T-helper 22 cell (primary cell): ENCODE results near the gene NKD1.

Experiments
- DNase-seq: peaks from one replicate; pipeline ENCODE4 v3.0.0-alpha.2; 2020; ENCODE audit warnings: low read depth

Gene NKD1

DNA sequence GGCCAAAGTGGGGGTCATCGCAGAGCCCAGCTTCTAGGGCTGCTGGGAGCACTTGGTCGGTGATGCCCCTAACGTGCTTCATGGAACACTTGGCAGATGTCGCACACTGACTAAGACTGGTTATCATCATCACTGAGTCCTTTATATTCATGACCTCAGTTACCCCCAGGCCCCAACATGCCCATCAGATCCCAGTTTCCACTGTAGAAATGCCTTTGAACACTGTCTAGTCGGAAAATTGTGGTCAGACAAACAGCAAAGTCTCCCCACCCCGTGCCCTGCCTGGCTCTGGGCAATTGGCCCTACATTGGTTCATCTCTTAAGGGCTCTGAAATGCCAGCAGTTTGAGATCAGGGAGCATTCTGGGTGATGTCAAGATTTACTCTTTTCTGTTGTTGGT is 51.3 kb downstream of the NKD1 start:
- no peak for DNase-seq

DNA sequence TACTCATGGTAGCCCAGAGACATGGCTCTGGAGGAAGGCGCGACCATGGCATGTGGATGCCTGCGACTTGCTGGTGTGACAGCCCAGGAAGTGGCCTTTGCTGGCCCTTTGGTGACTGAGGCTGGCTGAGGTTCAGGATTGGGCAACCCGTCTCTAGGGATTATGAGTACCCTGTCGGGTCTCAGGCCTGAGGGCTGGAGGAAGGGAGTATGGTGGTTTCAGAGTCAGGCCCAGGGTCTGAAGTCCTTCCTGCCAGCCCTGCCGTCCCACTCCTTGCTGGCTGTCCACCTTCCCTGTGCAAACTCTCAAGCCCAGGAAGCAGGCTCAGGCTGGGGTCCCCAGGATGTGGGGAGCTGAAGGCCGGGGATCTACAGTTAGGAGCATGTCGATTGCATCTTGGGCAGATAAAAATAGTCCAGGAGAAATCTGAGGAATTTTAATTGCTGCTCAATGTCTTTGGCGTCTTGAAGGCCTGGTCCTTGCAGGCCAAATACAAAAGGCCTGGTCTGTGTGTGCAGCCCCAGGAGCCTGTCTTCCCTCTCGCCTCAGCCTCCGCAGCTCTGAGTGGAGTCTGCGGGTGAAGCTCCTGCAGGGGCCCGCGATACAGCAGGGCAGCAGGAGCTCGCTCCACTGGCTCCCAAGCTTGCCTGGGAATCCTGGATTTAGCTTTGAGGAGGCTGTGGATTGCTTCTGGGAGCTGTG is 52.5 kb downstream of the NKD1 start:
- DNase-seq: no peak

DNA sequence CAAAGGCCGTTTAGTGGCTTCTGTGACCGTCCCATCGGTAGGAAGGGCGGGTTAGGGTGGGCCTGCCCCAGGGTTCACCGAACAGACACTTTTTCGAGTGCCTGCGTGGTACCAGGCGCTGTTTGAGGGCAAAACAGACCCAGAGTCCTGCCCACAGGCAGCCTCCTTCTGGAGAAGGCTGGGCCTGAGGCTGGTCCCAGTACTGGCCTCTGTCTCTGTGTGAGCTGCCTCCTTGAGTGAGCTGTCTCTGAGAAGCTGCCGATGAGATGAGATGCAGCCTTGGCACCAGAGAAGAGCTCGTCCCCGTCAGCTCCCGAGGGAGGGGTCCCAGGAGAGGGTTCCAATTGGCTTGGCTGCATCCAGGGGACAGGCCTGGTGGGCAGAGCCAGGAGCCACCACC is 53.1 kb downstream of the NKD1 start:
- DNase-seq: no peak

DNA sequence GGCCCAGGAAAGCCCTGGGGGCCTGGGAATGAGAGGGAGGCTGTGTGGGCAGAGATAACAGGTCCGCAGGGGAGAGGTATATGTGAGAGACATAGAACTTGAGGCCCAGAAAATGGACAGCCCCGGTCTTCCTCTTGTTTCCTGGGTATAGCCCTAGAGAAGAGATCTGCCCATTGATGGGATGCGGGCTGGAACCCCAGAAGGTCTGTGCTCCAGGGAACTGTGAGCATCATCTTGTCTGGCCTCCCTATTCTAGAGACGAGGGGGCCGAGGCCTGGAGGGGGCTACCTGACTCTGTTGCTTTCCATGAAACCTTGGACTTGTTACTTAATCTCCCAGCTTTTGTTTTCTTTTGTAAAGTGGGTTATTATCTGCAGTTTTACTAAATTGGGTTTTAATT is 53.9 kb downstream of the NKD1 start:
- no peak for DNase-seq

DNA sequence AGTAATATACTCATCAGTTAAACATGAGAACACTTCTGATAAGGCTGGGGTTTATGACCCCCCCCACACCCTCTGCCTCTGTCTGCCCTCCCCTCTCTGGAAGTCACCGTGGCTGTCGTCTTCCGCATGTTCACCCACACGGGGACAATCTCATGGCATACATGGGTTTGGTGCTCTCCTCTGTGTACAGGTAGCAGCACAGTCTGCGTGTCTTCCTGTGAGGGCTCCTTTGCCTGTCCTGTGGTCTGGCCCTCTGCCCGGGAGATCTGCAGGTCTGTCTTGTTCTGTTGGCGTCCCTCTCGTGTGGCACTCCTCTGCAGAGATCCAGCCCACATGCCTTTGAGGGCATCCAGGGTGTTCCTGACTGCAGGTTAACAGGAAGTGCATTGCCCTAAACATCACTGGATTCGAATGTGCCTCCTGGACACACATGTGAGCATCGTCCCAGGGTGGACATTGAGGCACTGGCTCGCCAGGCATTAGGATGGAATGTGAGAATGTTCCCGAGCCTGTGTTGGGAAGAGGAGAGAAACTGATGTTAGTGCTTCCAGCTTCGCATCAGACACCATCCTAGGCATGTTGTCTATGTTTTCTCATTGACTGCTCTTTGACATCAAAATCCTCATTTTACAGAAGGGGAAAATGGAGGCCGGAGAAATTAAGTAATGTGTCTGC is 54.5 kb downstream of the NKD1 start:
- DNase-seq: peak; percentile 43

DNA sequence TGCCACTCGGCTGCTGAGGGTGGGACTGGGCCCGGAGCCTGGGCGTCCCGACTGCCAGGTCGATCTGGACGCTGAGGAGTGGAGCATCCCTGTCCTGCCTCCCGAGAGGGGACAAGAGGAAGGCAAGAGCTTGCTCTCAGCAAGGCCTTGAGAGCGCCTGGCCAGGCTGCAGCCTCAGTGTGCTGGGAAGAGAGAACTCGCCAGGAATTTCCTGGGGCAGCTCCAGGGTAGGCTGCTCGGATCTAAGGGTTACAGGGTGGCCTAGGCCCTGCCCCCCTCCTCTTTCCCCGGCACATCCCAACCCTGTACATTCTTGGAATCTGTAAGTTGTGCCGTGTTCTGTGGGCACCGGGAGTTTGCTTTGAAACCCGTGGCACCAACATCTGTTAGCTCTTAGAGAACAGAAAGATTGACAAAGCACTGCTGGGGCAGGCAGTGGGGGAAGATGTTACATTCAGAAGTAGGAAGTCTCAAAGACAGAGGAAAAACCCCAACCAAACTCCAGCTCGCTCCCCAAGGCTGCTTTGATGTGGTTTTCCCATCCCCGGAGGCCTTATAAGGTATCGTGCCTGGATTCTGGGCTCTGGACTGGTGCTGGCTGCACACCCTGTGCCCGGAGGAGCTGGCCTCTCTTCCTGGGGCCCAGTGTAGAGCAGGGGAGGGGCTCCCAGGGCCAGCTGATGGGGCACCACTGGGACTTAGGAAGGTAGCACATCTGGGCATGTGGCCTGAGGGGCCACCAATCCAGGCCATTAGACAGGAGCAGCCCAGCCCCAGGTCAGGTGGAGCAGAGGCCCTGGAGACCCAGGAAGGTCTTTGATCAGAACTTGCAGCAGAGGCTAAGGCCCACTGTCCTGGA is 55.2 kb downstream of the NKD1 start:
- DNase-seq: no peak

DNA sequence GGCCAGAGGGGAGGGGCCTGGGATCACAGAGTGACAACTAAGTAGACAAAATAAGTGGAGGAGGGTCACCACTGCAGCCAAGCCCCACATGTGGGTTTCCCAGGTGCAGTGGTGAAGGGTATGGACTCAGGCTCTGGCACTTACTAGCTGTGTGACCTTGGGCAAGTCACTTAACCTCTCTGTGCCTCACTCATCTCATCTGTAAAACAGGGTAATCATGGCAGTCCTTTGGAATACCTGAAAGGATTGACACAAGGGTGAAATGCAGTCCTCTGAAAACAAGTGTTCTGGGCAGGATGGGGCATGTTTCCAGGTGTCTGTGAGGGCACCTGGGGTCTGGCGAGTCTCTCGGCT is 55.8 kb downstream of the NKD1 start:
- DNase-seq: no peak

DNA sequence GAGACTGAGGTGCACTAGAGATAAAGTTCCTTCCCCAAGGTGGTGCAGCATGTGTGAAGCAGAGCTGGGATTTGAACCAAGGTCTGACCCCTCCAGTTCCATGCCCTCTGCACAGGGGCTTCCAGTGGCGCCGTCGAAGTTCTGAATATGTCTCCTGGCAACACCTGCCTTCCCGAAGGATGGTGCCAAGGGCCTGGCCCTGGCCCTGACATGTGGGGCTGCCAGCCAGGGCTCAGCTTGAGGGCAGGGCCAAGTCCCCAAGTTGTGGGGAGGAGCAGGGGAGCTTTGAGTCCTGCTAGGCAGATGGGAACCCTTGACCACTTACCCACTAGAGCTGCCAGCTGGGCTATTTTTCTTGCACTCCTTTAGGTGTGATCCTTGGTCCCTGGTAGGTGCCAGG is 56.4 kb downstream of the NKD1 start:
- no peak for DNase-seq

DNA sequence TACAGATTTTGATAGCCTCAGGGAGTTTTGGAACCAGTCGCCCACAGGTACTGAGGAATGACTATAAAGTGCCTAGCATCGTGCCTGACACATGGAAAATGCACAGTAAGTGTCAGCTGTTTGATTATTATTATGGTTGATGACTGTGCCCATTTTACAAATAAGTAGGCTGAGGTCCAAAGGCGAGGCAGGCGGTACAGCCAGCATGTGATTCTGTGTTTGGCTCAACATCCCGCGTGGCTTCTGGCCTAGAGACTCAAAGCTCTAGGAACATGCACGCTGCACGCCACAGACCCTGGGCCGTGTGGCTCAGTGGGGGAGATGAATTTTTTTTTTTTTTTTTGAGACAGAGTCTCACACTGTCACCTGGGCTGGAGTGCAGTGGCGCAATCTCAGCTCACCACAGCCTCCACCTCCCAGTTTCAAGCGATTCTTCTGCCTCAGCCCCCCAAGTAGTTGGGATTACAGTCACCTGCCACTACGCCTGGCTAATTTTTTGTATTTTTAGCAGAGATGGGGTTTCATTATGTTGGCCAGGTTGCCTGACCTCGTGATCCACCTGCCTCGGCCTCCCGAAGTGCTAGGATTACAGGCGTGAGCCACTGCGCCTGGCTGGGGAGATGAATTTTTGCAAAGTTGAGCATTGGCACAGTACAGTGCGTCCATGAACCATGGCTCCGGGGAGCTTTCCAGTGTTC is 57.7 kb downstream of the NKD1 start:
- DNase-seq: no peak

DNA sequence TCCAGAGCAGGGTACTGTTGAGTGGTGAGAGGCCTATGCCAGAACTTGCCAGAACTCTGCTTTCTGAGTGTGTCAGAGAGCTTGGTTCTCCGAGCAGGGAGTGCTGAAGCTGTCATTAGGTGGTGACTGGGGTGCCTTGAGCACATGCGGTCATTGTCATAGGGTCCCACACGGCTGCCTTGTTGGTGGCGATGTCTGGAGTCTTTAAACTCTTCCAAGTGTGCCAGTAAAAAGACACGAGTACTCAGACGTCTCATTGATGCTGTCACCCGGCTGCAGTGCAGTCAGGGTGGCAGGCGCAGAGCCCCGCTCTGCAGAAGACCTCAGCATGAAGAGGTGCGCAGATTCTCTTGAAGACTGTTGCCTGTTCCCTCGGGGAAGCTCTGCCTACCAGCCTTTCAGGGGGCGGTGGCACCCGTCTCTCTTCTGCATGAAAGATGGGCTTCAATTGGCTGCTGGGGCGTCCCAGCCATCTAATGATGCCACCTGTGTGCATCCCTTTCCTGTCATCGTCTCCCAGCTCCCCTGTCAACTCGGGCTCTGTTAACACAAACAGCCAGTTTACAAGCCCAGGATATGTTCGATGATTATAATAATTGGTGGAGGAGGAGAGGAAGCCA is 58.3 kb downstream of the NKD1 start:
- no peak for DNase-seq

DNA sequence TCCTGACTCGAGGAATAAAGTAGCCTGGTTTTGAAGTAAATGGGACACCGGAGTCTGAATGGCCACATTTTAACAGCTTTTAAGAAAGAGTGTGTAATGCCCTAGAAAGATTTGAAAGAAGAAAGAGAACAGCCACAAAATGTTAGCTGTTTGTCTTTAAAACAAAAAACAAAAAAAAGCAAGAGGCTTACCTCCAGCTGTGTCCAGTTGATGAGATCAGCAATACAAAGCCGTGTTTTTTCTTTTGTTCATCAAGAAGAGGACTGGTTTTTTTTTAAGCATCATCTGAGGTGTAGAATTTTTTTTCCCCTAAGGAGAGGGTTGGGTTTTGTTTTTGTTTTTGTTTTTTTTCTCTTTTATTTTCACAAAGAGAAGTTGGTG is 58.8 kb downstream of the NKD1 start:
- no peak for DNase-seq

DNA sequence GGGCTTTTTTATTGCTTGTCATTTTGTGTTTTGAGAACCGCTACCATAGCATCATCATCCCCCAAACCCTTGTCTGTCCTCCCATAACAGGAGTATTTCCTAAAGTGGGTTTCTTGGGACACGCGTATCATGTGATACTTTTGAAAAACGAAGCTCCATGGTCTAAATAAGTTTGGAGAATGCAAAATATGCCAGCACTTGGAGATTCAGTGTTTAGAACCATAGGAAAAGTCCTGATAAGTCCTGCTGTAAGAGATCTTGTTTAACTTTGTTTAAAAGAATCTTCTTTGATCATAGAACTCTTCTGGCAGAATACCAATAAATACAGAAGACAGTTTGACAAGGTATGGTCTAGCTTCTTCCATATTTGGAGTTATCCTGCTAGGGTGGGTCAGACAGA is 59.3 kb downstream of the NKD1 start:
- DNase-seq: no peak

DNA sequence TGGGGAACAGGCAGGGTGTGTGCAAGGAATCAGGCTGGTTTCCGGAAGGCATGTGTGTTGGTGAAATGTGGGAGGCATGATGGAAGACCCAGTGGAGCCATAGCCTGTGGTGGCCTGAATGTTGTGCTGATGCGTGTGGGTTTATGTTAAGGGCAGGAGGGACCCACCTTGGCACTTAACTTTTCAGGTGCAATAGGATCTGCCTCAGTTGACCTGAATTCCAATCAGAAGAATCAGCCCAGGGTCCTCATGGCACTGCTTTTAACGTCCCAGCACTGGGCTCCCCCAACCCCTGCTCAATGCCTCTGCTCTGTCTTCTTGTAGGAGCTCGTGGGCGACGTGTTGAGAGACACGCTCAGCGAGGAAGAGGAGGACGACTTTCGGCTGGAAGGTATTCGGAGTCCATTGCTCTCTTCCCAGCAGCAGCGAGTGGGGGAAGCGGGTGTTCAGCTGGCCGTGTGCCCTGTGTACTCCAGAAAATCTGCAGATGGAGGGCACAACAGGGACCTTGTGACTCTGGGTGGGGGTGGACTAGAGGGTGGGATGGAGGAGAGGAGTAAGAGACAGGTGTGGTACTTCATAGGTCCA is 59.9 kb downstream of the NKD1 start:
- DNase-seq: no peak

DNA sequence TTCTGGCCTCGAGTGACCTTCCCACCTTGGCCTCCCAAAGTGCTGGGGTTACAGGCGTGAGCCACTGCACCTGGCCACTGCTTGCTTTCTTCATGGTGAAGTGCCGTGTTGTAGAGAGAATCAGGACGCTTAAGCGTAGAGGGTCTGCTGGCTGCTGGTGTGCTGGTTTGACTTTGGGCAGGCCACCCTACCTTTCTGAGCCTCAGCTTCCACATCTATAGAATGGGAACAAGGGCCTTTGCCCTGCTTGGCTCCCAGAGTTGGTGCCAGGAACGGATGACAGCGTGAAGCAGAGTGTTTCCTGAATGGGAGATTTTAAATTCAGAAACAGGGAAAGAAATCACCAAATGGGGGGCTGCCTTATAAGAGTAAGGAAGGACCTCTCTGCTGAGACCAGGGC is 60.9 kb downstream of the NKD1 start:
- no peak for DNase-seq

DNA sequence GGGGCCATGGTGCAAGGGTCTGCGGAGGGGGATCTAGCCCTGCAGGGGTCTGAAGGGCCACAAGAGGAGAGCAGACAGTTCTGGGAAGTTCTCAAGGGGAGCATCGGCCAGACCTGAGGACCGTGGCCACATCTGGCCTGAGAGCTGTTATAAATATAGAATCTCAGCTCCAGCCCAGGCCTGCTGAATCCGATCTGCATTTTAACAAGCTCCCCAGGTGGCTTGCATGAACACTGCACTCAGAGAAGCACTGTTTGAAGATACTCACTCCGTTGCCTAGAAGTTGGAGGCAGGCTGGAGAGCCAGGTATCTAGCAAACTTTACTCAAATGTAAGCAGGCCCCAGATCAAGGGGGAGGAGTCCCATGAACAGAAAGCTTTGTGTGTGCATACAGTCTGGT is 61.3 kb downstream of the NKD1 start:
- DNase-seq: no peak

DNA sequence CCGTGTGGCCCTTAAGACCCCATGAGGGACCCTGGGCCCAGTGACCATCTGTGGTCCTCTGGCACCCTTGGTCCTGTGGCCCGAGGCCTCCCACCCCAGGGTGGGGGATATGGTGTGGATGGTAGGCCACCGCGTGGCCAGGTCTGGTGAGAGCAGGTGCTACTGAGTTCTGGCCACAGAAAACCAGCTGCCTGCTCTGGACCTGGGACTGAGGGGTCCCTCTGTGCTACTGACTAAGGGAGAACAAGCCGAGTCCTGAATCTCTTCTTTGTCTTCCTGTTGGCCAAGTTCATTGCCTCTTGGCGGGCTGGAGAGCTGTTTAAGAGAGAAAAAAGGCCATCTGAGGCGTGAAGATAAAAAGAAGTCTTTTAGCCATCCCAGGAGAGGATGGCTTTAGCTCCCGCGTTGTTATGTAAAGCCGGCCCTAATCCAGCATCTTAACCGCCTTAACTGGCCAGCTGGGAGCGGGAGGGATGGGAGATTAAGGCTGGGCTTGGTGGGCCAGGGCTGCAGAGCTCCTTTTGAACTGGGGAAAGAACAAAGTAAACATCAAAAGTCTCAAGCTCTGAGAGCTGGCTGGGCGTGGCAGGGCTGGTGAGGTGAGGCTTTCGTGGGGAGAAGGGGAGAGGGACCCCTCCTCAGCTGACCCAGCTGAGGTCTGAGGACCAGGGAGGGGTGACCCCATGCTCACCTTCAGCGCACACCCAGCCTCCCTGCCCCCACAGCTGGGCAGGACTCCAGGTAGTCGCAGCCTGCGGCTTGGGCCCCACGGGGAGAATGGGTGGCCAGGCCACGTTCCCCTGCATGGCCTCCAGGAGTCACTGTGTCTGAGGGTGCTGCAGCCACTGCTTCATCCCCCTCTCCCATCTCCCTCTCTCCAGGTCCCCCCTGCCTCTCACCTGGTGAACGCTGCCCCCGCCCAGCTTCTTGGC is 62.4 kb downstream of the NKD1 start:
- no peak for DNase-seq

DNA sequence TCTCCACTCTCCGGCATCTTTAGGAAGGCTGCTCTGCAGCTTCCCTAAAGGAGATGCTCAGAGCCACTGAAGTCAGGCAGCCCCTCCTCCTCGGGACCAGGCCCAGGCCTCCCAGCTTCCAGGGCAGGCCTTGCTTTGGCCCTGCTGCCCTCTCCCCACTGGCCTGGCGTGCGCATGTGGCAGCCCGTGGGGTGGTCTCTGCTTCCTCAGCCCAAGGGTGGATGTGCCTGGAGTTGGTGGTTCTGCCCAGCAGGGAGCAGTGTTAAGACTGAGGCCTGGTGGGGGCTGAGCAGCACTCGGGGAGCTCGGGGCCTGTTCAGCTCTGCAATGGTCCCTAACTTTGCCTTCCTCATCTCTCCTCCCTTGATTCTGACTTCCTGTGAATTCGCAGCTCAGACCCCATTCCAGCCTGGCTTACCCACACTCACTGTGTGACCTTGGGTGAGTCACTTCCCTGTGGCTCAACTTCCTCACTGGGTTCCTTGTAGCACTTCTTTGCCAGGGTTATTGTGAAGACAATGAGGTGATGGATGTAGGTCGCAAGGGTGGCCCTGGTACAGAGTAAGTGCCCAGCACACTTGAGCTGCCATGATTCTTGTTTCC is 63.2 kb downstream of the NKD1 start:
- no peak for DNase-seq

DNA sequence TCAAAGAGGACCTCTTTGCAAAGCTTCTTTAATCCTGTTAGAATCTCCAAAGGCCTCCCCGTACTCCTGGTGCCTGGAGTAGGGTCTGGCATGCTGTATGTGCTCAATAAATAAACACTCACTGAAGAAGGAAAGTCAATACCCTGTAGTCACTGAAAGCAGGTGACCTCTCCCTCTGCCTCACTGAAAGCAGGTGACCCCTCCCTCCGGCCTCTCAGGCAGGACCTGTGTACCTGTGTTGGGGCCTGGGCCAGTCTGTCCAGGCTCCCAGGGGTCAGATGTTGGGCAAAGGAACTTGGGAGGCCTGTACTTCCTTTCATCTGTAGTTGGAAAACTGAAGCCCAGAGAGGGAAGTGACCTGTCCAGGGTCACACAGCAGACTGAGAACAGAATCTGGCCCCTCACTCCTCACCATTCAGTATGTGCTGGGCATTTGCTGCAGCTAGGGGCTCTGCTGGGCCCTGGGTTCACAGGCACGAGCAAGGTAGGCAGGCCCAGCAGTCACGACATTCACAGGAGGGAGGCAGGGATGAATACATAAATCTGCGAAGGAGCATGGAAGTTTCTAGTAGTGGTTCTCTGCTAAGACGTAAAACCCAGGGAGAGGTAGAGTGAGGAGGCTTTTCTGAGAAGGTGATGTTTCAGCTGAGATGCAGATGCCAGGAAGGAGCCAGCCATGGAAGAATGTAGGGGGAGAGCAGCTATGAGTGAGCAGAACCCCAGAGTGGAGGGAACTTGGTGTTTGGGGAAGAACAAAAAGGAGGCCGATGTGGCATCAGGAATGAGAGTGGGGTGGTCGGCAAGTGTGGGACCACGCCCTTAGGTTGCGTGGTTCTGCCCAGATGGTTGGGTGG is 64.0 kb downstream of the NKD1 start:
- no peak for DNase-seq

DNA sequence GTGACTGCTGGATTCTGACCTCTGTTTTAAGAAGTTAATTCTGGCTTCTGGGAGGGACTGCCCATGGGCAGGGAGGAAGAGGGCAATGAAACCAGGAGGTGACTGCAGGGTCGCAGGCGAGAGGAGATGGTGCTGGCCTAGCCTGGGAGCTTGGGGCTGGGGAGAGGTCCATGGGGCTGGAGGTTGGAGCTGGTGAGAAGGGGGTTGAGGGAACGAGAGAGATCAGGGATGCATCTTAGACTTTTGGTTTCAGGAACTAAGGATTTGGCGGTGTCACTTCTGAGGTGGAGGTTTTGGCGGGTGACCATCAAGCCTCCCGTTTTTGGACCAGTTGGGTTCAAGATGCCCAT is 64.6 kb downstream of the NKD1 start:
- DNase-seq: no peak
